IMR-90 (cell line): Measurements from ENCODE around the gene HADH. TPM values are rescaled to one million over a fixed set of nuclear protein-coding genes. Genes with fewer than 3 reads are reported as not detected.

Experiments used
- ATAC-seq: fragments of 200-7000 bp; cut with Tn5 transposase; 2 replicates; pipeline ENCODE4 v1.9.1; 2020; ENCODE audit warnings: low read depth, mild to moderate bottlenecking, moderate library complexity
- BruUV-seq: library from RNA; stranded (reverse); fragments of 400-500 nt; replicated peaks from 2 replicates; lab custom pipeline; 2021; lab: Mats Ljungman, UMichigan
- CTCF ChIA-PET: fragments of 300-600 bp; formaldehyde crosslinking; extraction: SDS; loops from one replicate; lab custom pipeline; 2021; ENCODE audit warnings: antibody characterized with exemption; lab: Yijun Ruan, JAX
- POLR2A ChIA-PET: fragments of 300-600 bp; sonication (Branson Sonifier 250); formaldehyde crosslinking; loops from one replicate; lab custom pipeline; 2022; ENCODE audit warnings: antibody characterized with exemption; ENCODE audit not compliant: unreplicated experiment; lab: Charles Lee
- DNase-seq: peaks from one replicate; pipeline ENCODE4 v3.0.0; 2013
- H2AFZ ChIP-seq: replicated peaks from 2 replicates; pipeline ENCODE3; 2013; ENCODE audit warnings: low read length, mild to moderate bottlenecking; ENCODE audit not compliant: poor library complexity
- H2AK5ac ChIP-seq: 2 replicates; pipeline ENCODE4 v1.6.1; 2013; ENCODE audit warnings: low read depth, low read length, inconsistent platforms
- H2AK9ac ChIP-seq: replicated peaks from 2 replicates; pipeline ENCODE3; 2013; ENCODE audit warnings: mild to moderate bottlenecking, low read depth, low read length, moderate library complexity; ENCODE audit not compliant: poor library complexity
- H2BK120ac ChIP-seq: 2 replicates; pipeline ENCODE4 v1.6.1; 2013; ENCODE audit warnings: low read depth, low read length, inconsistent platforms
- H2BK15ac ChIP-seq: 3 replicates; pipeline ENCODE4 v1.6.1; 2013; ENCODE audit warnings: low read depth, low read length, inconsistent platforms
- H2BK20ac ChIP-seq: 2 replicates; pipeline ENCODE4 v1.6.1; 2013; ENCODE audit warnings: low read depth, mild to moderate bottlenecking, inconsistent platforms, low read length, moderate library complexity
- H2BK5ac ChIP-seq: 2 replicates; pipeline ENCODE4 v1.6.1; 2013; ENCODE audit warnings: mild to moderate bottlenecking, low read depth, low read length, inconsistent platforms; ENCODE audit not compliant: poor library complexity, severe bottlenecking
- H3K14ac ChIP-seq: replicated peaks from 2 replicates; pipeline ENCODE4 v1.6.1; 2013; ENCODE audit warnings: low read depth, low read length, inconsistent platforms
- H3K18ac ChIP-seq: 2 replicates; pipeline ENCODE4 v1.6.1; 2013; ENCODE audit warnings: low read depth, low read length, control low read depth
- H3K23ac ChIP-seq: 2 replicates; pipeline ENCODE4 v1.6.1; 2013; ENCODE audit warnings: low read depth, low read length, inconsistent platforms
- H3K27ac ChIP-seq: 2 replicates; pipeline ENCODE4 v1.5.1; 2013; ENCODE audit warnings: mild to moderate bottlenecking, control low read depth, low read length; ENCODE audit not compliant: insufficient read depth
- H3K27me3 ChIP-seq: 2 replicates; pipeline ENCODE4 v1.6.1; 2013; ENCODE audit warnings: low read length; ENCODE audit not compliant: control insufficient read depth, insufficient read depth
- H3K36me3 ChIP-seq: 2 replicates; pipeline ENCODE4 v1.6.1; 2013; ENCODE audit warnings: low read length, mixed read lengths; ENCODE audit not compliant: control insufficient read depth, insufficient read depth
- H3K4ac ChIP-seq: 2 replicates; pipeline ENCODE4 v1.6.1; 2013; ENCODE audit warnings: low read depth, low read length, inconsistent platforms
- H3K4me1 ChIP-seq: 2 replicates; pipeline ENCODE4 v1.6.1; 2013; ENCODE audit warnings: low read length, mixed read lengths; ENCODE audit not compliant: control insufficient read depth, insufficient read depth
- H3K4me2 ChIP-seq: 2 replicates; pipeline ENCODE4 v1.6.1; 2013; ENCODE audit warnings: low read depth, mild to moderate bottlenecking, control low read depth, low read length, moderate library complexity
- H3K4me3 ChIP-seq: 2 replicates; pipeline ENCODE4 v1.5.1; 2013; ENCODE audit warnings: low read depth, mild to moderate bottlenecking, control low read depth, low read length, moderate library complexity; ENCODE audit not compliant: insufficient read depth
- H3K56ac ChIP-seq: 2 replicates; pipeline ENCODE4 v1.6.1; 2013; ENCODE audit warnings: low read length, inconsistent platforms; ENCODE audit not compliant: insufficient read depth; ENCODE audit errors: extremely low read depth
- H3K79me1 ChIP-seq, 2 experiments: 2 replicates each; pipeline ENCODE4 v1.6.1; 2013; ENCODE audit warnings: low read length in 2 of 2, inconsistent platforms in 1 of 2, low read depth in 1 of 2
- H3K9ac ChIP-seq: 2 replicates; pipeline ENCODE4 v1.6.1; 2013; ENCODE audit warnings: low read depth, low read length, control low read depth
- H3K9me1 ChIP-seq: 2 replicates; pipeline ENCODE4 v1.6.1; 2013; ENCODE audit warnings: low read length, inconsistent platforms; ENCODE audit not compliant: insufficient read depth
- H3K9me3 ChIP-seq: 2 replicates; pipeline ENCODE4 v1.6.1; 2013; ENCODE audit warnings: low read length; ENCODE audit not compliant: control insufficient read depth, insufficient read depth
- H4K20me1 ChIP-seq: 2 replicates; pipeline ENCODE4 v1.6.1; 2013; ENCODE audit warnings: low read length, inconsistent platforms; ENCODE audit not compliant: insufficient read depth
- H4K5ac ChIP-seq: 2 replicates; pipeline ENCODE4 v1.6.1; 2013; ENCODE audit warnings: mild to moderate bottlenecking, low read depth, low read length, control low read depth
- H4K8ac ChIP-seq, 2 experiments: 2 replicates each; pipeline ENCODE4 v1.6.1; 2013; ENCODE audit warnings: low read depth in 2 of 2, low read length in 2 of 2, control low read depth in 1 of 2, inconsistent platforms in 1 of 2
- H4K91ac ChIP-seq: 2 replicates; pipeline ENCODE4 v1.6.1; 2013; ENCODE audit warnings: low read depth, low read length, inconsistent platforms; ENCODE audit not compliant: insufficient read depth
- MAFK ChIP-seq: IDR thresholded peaks from 2 replicates; pipeline ENCODE4 v1.6.1; 2012; ENCODE audit warnings: low read depth, low read length, improper control_type of control experiment
- RCOR1 ChIP-seq: IDR thresholded peaks from 2 replicates; pipeline ENCODE4 v1.6.1; 2012; ENCODE audit warnings: mild to moderate bottlenecking, low read length, improper control_type of control experiment; ENCODE audit not compliant: insufficient replicate concordance
- dilution Hi-C: fragments of 300-500 bp; cut with HindIII; formaldehyde crosslinking; loops from one replicate; pipeline ENCODE4 v1.14.3; 2018; ENCODE audit warnings: low sequenced_read_pairs; ENCODE audit not compliant: unreplicated experiment
- in situ Hi-C: fragments of 300-500 bp; cut with MboI; formaldehyde crosslinking; loops from 3 replicates; pipeline ENCODE4 v1.14.3; 2019; ENCODE audit warnings: low sequenced_read_pairs, inconsistent platforms, mixed read lengths
- intact Hi-C: fragments of 100-400 bp; cut with micrococcal nuclease; formaldehyde crosslinking; loops from 2 replicates; pipeline ENCODE4 v1.10.0; 2022
- polyA plus RNA-seq, 3 experiments: library from polyadenylated mRNA; depleted of rRNA; stranded (reverse); fragments of >200 nt; gene quantifications; 2 replicates each; pipeline ENCODE4 v1.2.3, GENCODE V29; 2012; ENCODE audit warnings: low replicate concordance in 1 of 3
- total RNA-seq: library from RNA; depleted of rRNA; stranded (reverse); fragments of >200 nt; gene quantifications from 2 replicates; pipeline ENCODE4 v1.2.3, GENCODE V29; 2012

The HADH gene
- total and polyA plus RNA-seq, 2 of the 4 experiments (the other 2 are of a cell fraction): 6.8 to 22.6 TPM

GRCh38 chr4:108068442-108068841, 78.8 kb downstream of the HADH start:
- H3K4me2 ChIP-seq: no peak overlapping the region
- H3K27ac ChIP-seq: no peak overlapping the region
- H3K4me1 ChIP-seq: no peaks in the 10 kb centered on the region
- H4K20me1 ChIP-seq: no peaks in the 10 kb centered on the region
- no peak overlapping the region for H3K18ac ChIP-seq
- no peak overlapping the region for H3K4me3 ChIP-seq
- H3K14ac ChIP-seq: no peak overlapping the region
- H3K4ac ChIP-seq: no peak overlapping the region
- no peak overlapping the region for H4K8ac ChIP-seq
- BruUV-seq: no TSS peak
- no peaks in the 10 kb centered on the region for H3K9me3 ChIP-seq
- H2BK5ac ChIP-seq: no peak overlapping the region
- no peak overlapping the region for H2BK120ac ChIP-seq
- peaks cover 3% of the 10 kb centered on the region; the same call in 1 of the 2 replicates for H3K9me1 ChIP-seq
- ChIA-PET POLR2A (no interaction called here), CTCF (no interaction called here)
- no peak overlapping the region for H2AFZ ChIP-seq
- H3K79me1 ChIP-seq: no peaks in the 10 kb centered on the region
- intact Hi-C loops: no loop called here
- H3K9ac ChIP-seq: no peak overlapping the region
- no peak overlapping the region for H2BK20ac ChIP-seq
- in situ Hi-C loops: no loop called here
- H2AK5ac ChIP-seq: no peak overlapping the region
- no peak overlapping the region for H4K91ac ChIP-seq
- peaks cover 2% of the 10 kb centered on the region; the same call in 1 of the 2 replicates for H3K27me3 ChIP-seq
- no peak overlapping the region for H2AK9ac ChIP-seq
- DNase-seq (no peak), ATAC-seq (no peak)
- no peaks in the 10 kb centered on the region for H3K36me3 ChIP-seq
- H4K5ac ChIP-seq: no peak overlapping the region
- peak; percentile 53; the same call in 1 of the 2 replicates for TF ChIP-seq MAFK
- TF ChIP-seq RCOR1: no peak
- H3K56ac ChIP-seq: no peak overlapping the region; the same call in 1 of the 2 replicates
- no peak overlapping the region for H3K23ac ChIP-seq
- dilution Hi-C loops: no loop called here
- H2BK15ac ChIP-seq: no peak overlapping the region
